ENCODE data around the gene L1CAM.

Gene L1CAM

GRCh38 chrX:153851981-153852380 is 34.0 kb downstream of the L1CAM start:
- Histone ChIP-seq H3K4me3 (ENCODE audit: insufficient read depth, low read length, poor library complexity, severe bottlenecking) (no peak overlapping the region), H3K4me2 (ENCODE audit: low read depth, low read length, poor library complexity, severe bottlenecking) (no peak overlapping the region), H3K9ac (ENCODE audit: low read length) (no peak overlapping the region), H3K36me3 (ENCODE audit: low read length) (no peaks in the 10 kb centered on the region), H3K27me3 (ENCODE audit: low read length) (no peaks in the 10 kb centered on the region), H3K9me2 (replicated peaks; ENCODE audit: insufficient read depth, low read length) (no peaks in the 10 kb centered on the region), H2AFZ (ENCODE audit: low read depth, low read length, severe bottlenecking) (no peak overlapping the region), H3K79me2 (ENCODE audit: insufficient read depth, low read length) (no peaks in the 10 kb centered on the region), H3F3A (ENCODE audit: insufficient read depth) (no peaks in the 10 kb centered on the region), H3K27ac (ENCODE audit: low read depth, low read length) (no peak overlapping the region), H4K20me1 (ENCODE audit: low read depth, low read length) (no peaks in the 10 kb centered on the region), H3K9me3 (ENCODE audit: insufficient read depth, low read length) (no peaks in the 10 kb centered on the region)
- TF ChIP-seq CTCF (IDR thresholded peaks at IDR 0.05; ENCODE audit: insufficient read depth, low read length, poor library complexity, severe bottlenecking), result no peak
- TF ChIP-seq EZH2phosphoT487 (conservative IDR thresholded peaks at IDR 0.05; ENCODE audit: low read length), result no peak

- Histone ChIP-seq H3K4me2 (ENCODE audit: low read depth, low read length, poor library complexity, severe bottlenecking) (no peak overlapping the region), H3K4me3 (ENCODE audit: insufficient read depth, low read length, poor library complexity, severe bottlenecking) (no peak overlapping the region), H3F3A (ENCODE audit: insufficient read depth) (no peaks in the 10 kb centered on the region), H3K9me2 (replicated peaks; ENCODE audit: insufficient read depth, low read length) (no peaks in the 10 kb centered on the region), H2AFZ (ENCODE audit: low read depth, low read length, severe bottlenecking) (no peak overlapping the region), H3K79me2 (ENCODE audit: insufficient read depth, low read length) (no peaks in the 10 kb centered on the region), H4K20me1 (ENCODE audit: low read depth, low read length) (no peaks in the 10 kb centered on the region), H3K9ac (ENCODE audit: low read length) (no peak overlapping the region), H3K27ac (ENCODE audit: low read depth, low read length) (no peak overlapping the region), H3K36me3 (ENCODE audit: low read length) (no peaks in the 10 kb centered on the region), H3K27me3 (ENCODE audit: low read length) (no peaks in the 10 kb centered on the region), H3K9me3 (ENCODE audit: insufficient read depth, low read length) (no peaks in the 10 kb centered on the region)
- no peak for TF ChIP-seq EZH2phosphoT487 (conservative IDR thresholded peaks at IDR 0.05; ENCODE audit: low read length)
- TF ChIP-seq CTCF (IDR thresholded peaks at IDR 0.05; ENCODE audit: insufficient read depth, low read length, poor library complexity, severe bottlenecking), result no peak
Measured at GRCh38 chrX:153848325-153848724, 37.6 kb downstream of the L1CAM start.

- Histone ChIP-seq H3K9me2 (replicated peaks; ENCODE audit: insufficient read depth, low read length) (no peaks in the 10 kb centered on the region), H2AFZ (ENCODE audit: low read depth, low read length, severe bottlenecking) (no peak overlapping the region), H3K4me3 (ENCODE audit: insufficient read depth, low read length, poor library complexity, severe bottlenecking) (no peak overlapping the region), H3F3A (ENCODE audit: insufficient read depth) (no peaks in the 10 kb centered on the region), H3K4me2 (ENCODE audit: low read depth, low read length, poor library complexity, severe bottlenecking) (no peak overlapping the region), H3K36me3 (ENCODE audit: low read length) (no peaks in the 10 kb centered on the region), H3K79me2 (ENCODE audit: insufficient read depth, low read length) (no peaks in the 10 kb centered on the region), H3K9me3 (ENCODE audit: insufficient read depth, low read length) (no peaks in the 10 kb centered on the region), H3K9ac (ENCODE audit: low read length) (no peak overlapping the region), H3K27me3 (ENCODE audit: low read length) (no peaks in the 10 kb centered on the region), H3K27ac (ENCODE audit: low read depth, low read length) (no peak overlapping the region), H4K20me1 (ENCODE audit: low read depth, low read length) (no peaks in the 10 kb centered on the region)
- TF ChIP-seq CTCF (IDR thresholded peaks at IDR 0.05; ENCODE audit: insufficient read depth, low read length, poor library complexity, severe bottlenecking) (no peak), EZH2phosphoT487 (conservative IDR thresholded peaks at IDR 0.05; ENCODE audit: low read length) (no peak)
Measured at GRCh38 chrX:153845842-153846241, 40.1 kb downstream of the L1CAM start.
